ENCODE results near the gene LSM12. TPM values are rescaled to one million over a fixed set of nuclear protein-coding genes. Genes with fewer than 3 reads are reported as not detected.

The LSM12 gene
- total RNA-seq, 2 experiments from 2014 or later = 34.6 to 36.1 TPM

DNA sequence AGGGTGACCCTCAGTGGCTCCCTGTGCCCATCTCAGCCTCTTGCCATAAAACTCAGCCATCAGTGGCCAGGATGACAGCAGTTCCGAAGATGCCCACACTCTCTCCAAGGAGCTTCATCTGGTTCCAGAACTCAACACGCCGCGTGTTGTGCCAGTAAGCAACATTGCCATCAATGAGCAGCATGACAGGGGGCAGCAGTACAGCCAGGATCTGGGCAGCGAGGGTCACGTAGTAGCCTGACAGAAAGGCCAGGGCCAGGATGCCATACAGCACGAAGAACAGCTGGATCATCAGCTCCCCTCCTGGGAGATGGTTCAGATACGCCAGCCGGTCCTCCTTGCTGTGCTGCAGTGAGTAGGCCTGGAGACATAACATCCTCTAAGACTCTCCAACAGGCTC, 54.6 kb downstream of the LSM12 start:
- Histone ChIP-seq H3K4me3 (ENCODE audit: low read length) (no peak overlapping the region), H3K27me3 (ENCODE audit: control insufficient read depth in 1 of 2, insufficient read depth in 2 of 2, low read length in 2 of 2) (no peaks in the 10 kb centered on the region), H3K9me3 (ENCODE audit: control insufficient read depth in 1 of 2, insufficient read depth in 1 of 2, low read length in 2 of 2) (no peaks in the 10 kb centered on the region), H3K4me1 (ENCODE audit: insufficient read depth, low read length) (peaks cover 46% of the 10 kb centered on the region), H3K36me3 (ENCODE audit: insufficient read depth, low read length) (peaks cover 21% of the 10 kb centered on the region), H3K27ac (ENCODE audit: low read depth in 1 of 2, low read length in 2 of 2) (no peak overlapping the region)
- ChIA-PET CTCF (no interaction called here), POLR2A (no interaction called here)
- peaks cover 35% of the 10 kb centered on the region for H3K4me1 Mint-ChIP-seq (ENCODE audit: low read depth)
- TF ChIP-seq, protein P1, sequence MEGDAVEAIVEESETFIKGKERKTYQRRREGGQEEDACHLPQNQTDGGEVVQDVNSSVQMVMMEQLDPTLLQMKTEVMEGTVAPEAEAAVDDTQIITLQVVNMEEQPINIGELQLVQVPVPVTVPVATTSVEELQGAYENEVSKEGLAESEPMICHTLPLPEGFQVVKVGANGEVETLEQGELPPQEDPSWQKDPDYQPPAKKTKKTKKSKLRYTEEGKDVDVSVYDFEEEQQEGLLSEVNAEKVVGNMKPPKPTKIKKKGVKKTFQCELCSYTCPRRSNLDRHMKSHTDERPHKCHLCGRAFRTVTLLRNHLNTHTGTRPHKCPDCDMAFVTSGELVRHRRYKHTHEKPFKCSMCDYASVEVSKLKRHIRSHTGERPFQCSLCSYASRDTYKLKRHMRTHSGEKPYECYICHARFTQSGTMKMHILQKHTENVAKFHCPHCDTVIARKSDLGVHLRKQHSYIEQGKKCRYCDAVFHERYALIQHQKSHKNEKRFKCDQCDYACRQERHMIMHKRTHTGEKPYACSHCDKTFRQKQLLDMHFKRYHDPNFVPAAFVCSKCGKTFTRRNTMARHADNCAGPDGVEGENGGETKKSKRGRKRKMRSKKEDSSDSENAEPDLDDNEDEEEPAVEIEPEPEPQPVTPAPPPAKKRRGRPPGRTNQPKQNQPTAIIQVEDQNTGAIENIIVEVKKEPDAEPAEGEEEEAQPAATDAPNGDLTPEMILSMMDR (IDR thresholded peaks at IDR 0.05) = no peak
- peaks cover 18% of the 10 kb centered on the region for H3K27me3 Mint-ChIP-seq
- peaks cover 35% of the 10 kb centered on the region for H3K36me3 Mint-ChIP-seq (ENCODE audit: low read depth)
- ATAC-seq (ENCODE audit: poor library complexity) (no peak), DNase-seq (no peak)
- intact Hi-C loops (cut with DNase I, micrococcal nuclease) = loop anchor here (5.0 to 10.0 kb wide), 3 partner anchors 295 to 1017 kb away; partner anchors contain the start of genes DHX8 (in 1 of the 2) and RPL27 (in 1 of the 2)
- peak overlapping the region; percentile 62 for H3K4me3 Mint-ChIP-seq
- H3K9me3 Mint-ChIP-seq = no peaks in the 10 kb centered on the region
- H3K27ac Mint-ChIP-seq = no peak overlapping the region

DNA sequence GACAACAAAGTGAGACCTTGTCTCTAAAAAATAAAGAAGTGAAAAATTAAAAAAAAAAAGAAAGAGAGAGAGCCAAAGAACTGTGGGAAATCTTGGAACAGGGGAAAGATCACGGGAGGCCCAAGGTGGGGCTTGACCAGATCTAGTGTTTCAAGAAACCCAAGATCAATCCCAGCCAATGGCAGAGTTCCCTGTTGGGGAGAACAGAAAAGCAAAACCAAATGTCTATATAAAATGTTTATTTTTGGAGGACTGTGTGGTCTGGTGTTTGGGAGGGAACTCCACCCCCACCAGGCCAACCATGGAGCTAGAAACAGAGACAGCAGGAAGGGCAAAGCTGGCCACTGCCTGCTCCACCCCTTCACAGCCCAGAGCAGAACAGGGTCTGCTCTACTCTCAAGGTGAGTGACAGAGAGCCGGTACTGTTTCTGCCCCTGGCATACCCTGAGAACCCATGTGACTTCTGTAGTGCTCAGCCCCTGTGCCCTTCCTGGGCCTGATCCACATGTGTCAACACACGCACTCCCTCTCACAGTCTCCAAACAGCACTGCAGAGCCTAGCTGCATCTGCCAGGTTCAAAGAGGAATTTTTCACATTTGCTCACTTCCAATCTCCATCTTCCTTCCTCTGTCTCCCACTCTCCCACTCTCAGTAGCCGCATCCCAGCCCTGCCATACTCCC, 55.4 kb downstream of the LSM12 start:
- Histone ChIP-seq H3K4me1 (ENCODE audit: insufficient read depth, low read length) (peaks cover 52% of the 10 kb centered on the region), H3K36me3 (ENCODE audit: insufficient read depth, low read length) (peaks cover 21% of the 10 kb centered on the region), H3K9me3 (ENCODE audit: control insufficient read depth in 1 of 2, insufficient read depth in 1 of 2, low read length in 2 of 2) (no peaks in the 10 kb centered on the region), H3K27ac (ENCODE audit: low read depth in 1 of 2, low read length in 2 of 2) (no peak overlapping the region), H3K27me3 (ENCODE audit: control insufficient read depth in 1 of 2, insufficient read depth in 2 of 2, low read length in 2 of 2) (peaks cover 0 to 3% of the 10 kb centered on the region in 2 experiments), H3K4me3 (ENCODE audit: low read length) (no peak overlapping the region)
- Mint-ChIP-seq H3K27ac (no peak overlapping the region), H3K4me1 (ENCODE audit: low read depth) (peaks cover 41% of the 10 kb centered on the region), H3K27me3 (peaks cover 25% of the 10 kb centered on the region), H3K4me3 (peak overlapping the region; percentile 62), H3K36me3 (ENCODE audit: low read depth) (peaks cover 35% of the 10 kb centered on the region), H3K9me3 (no peaks in the 10 kb centered on the region)
- ChIA-PET POLR2A (no interaction called here), CTCF (interaction anchor here (1.5 kb wide), 1 partner anchor 528 kb away, joined by 5 read pairs; the partner anchor contains the start of gene DHX8)
- ATAC-seq (ENCODE audit: poor library complexity) = no peak
- intact Hi-C loops (cut with DNase I, micrococcal nuclease) = loop anchor here (5.0 to 10.0 kb wide), 3 partner anchors 294 to 1016 kb away; partner anchors contain the start of genes DHX8 (in 1 of the 2) and RPL27 (in 1 of the 2)
- TF ChIP-seq, protein P1 (IDR thresholded peaks at IDR 0.05) = no peak
- no peak for DNase-seq

DNA sequence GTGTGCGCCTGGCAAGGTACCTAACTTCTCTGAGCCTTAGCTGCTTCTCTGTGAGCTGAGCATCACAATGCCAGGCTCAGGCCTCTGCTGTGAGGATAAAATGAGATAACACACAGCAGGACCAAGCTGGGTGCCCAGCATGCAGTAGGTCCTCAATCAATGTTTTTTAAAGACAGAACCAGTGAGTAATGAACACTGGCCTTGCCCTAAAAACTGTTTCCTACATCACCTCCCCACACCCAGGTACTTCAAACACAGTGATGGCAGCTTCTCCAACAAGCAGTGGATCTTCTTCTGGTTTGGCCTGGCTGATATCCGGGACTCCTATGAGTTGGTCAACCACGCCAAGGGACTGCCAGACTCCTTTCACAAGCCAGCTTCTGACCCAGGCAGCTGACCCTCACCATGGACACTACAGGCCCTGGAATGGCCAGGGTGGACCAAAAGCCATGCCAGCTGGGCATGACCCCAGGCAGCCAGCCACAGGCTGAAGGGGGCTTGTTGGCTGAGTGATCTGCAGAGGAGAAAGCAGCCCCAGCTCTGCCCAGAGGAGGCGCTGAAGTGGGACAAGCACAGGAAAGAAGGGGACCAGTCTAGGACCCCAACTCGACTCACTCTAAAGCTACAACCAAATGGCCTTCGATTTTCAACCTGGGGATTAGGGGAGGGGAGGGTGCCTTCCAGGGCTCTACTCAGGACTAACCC, 58.1 kb downstream of the LSM12 start:
- ATAC-seq (ENCODE audit: poor library complexity) = no peak
- peaks cover 53% of the 10 kb centered on the region for H3K4me1 ChIP-seq (ENCODE audit: insufficient read depth, low read length)
- no peak for DNase-seq
- no peak overlapping the region for H3K27ac ChIP-seq (ENCODE audit: low read depth in 1 of 2, low read length in 2 of 2)
- H3K27ac Mint-ChIP-seq = peak overlapping the region; percentile 28
- peaks cover 30% of the 10 kb centered on the region for H3K27me3 Mint-ChIP-seq
- H3K9me3 Mint-ChIP-seq = no peaks in the 10 kb centered on the region
- TF ChIP-seq, protein P1 (IDR thresholded peaks at IDR 0.05) = no peak
- CTCF ChIA-PET = interaction anchor here (0.8 to 1.9 kb wide), 2 partner anchors 15 to 33 kb away, joined by 4 to 8 read pairs; no protein-coding TSS in a partner anchor
- H3K4me3 ChIP-seq (ENCODE audit: low read length) = peak overlapping the region; percentile 91
- peaks cover 0 to 6% of the 10 kb centered on the region in 2 experiments for H3K9me3 ChIP-seq (ENCODE audit: control insufficient read depth in 1 of 2, insufficient read depth in 1 of 2, low read length in 2 of 2)
- H3K27me3 ChIP-seq (ENCODE audit: control insufficient read depth in 1 of 2, insufficient read depth in 2 of 2, low read length in 2 of 2) = peaks cover 0 to 8% of the 10 kb centered on the region in 2 experiments
- H3K36me3 ChIP-seq (ENCODE audit: insufficient read depth, low read length) = peaks cover 21% of the 10 kb centered on the region
- H3K4me1 Mint-ChIP-seq (ENCODE audit: low read depth) = peaks cover 23% of the 10 kb centered on the region
- H3K36me3 Mint-ChIP-seq (ENCODE audit: low read depth) = peaks cover 29% of the 10 kb centered on the region
- POLR2A ChIA-PET = interaction anchor here (0.7 kb wide), 1 partner anchor 80 kb away, joined by 3 read pairs; no protein-coding TSS in a partner anchor
- H3K4me3 Mint-ChIP-seq = peak overlapping the region; percentile 93
- intact Hi-C loops (cut with DNase I, micrococcal nuclease) = loop anchor here in 1 of 2 experiments (5.0 kb wide), 2 partner anchors 134 to 179 kb away; partner anchors contain the start of genes HROB and TMUB2

All from CD4-positive, alpha-beta T cell (primary cell).